H1 (cell line): ENCODE data around the gene RPP30. TPM values are rescaled to one million over a fixed set of nuclear protein-coding genes. Genes with fewer than 3 reads are reported as not detected.
"Not testable (repeated sequence)": the region's sequence is repeated elsewhere in the genome, so short reads cannot be mapped to it uniquely, and the experiment has no call there.

Source experiments
- CTCF ChIA-PET: fragments of 300-600 bp; sonication (Branson Sonifier 250); formaldehyde crosslinking; loops from one replicate; lab custom pipeline; 2021; ENCODE audit not compliant: partially characterized antibody; lab: Charles Lee
- POLR2A ChIA-PET: fragments of 300-600 bp; sonication (Branson Sonifier 250); formaldehyde crosslinking; loops from one replicate; lab custom pipeline; 2021; ENCODE audit warnings: inconsistent platforms; ENCODE audit not compliant: partially characterized antibody; lab: Charles Lee
- DNase-seq, 2 experiments: peaks; one replicate each; pipeline versions ENCODE4 v3.0.0 to v3.0.0-alpha.2; 2010 to 2022; ENCODE audit warnings: low spot score in 2 of 2, low read depth in 1 of 2, mixed read lengths in 1 of 2
- FAIRE-seq: peaks from 2 replicates; lab custom pipeline; 2011; peaks lifted over from hg19 to GRCh38; lab: Jason Lieb, UNC
- H2AFZ ChIP-seq: 2 replicates; pipeline ENCODE4 v1.8.1; 2012; ENCODE audit warnings: low read length, inconsistent platforms
- H2AK5ac ChIP-seq: 2 replicates; pipeline ENCODE4 v1.6.1; 2013; ENCODE audit warnings: low read depth, low read length
- H2BK120ac ChIP-seq: replicated peaks from 2 replicates; pipeline ENCODE3; 2013; ENCODE audit warnings: low read depth, low read length, inconsistent platforms
- H2BK12ac ChIP-seq: 2 replicates; pipeline ENCODE4 v1.6.1; 2013; ENCODE audit warnings: low read depth, low read length
- H2BK15ac ChIP-seq: 2 replicates; pipeline ENCODE4 v1.6.1; 2013; ENCODE audit warnings: low read length
- H2BK20ac ChIP-seq: 2 replicates; pipeline ENCODE4 v1.6.1; 2013; ENCODE audit warnings: low read length
- H2BK5ac ChIP-seq: 2 replicates; pipeline ENCODE4 v1.6.1; 2013; ENCODE audit warnings: low read depth, low read length
- H3K14ac ChIP-seq: 2 replicates; pipeline ENCODE4 v1.6.1; 2013; ENCODE audit warnings: inconsistent platforms; ENCODE audit not compliant: insufficient read length
- H3K18ac ChIP-seq: 2 replicates; pipeline ENCODE4 v1.6.1; 2013; ENCODE audit warnings: low read length; ENCODE audit errors: extremely low read depth
- H3K23ac ChIP-seq: 2 replicates; pipeline ENCODE4 v1.6.1; 2013; ENCODE audit warnings: inconsistent platforms; ENCODE audit not compliant: insufficient read length
- H3K23me2 ChIP-seq: 2 replicates; pipeline ENCODE4 v1.6.1; 2013; ENCODE audit warnings: low read depth, low read length
- H3K27ac ChIP-seq: 2 replicates; pipeline ENCODE4 v1.6.1; 2011; ENCODE audit warnings: low read depth, low read length, inconsistent platforms
- H3K27me3 ChIP-seq, 4 experiments: replicated peaks in 1 of 4; 1 replicate in 1 of 4; 2 replicates in 3 of 4; pipeline versions ENCODE4 v1.6.1 to v1.8.1; 2011 to 2013; ENCODE audit warnings: low read length in 3 of 4, mild to moderate bottlenecking in 3 of 4, inconsistent platforms in 2 of 4, mixed read lengths in 2 of 4, moderate library complexity in 1 of 4; ENCODE audit not compliant: control insufficient read depth in 3 of 4, insufficient read depth in 3 of 4; ENCODE audit errors: extremely low read depth in 1 of 4
- H3K36me3 ChIP-seq, 4 experiments: 2 replicates each; pipeline versions ENCODE4 v1.6.1 to v1.8.1; 2011 to 2013; ENCODE audit warnings: mild to moderate bottlenecking in 4 of 4, low read length in 3 of 4, moderate library complexity in 2 of 4, control low read depth in 1 of 4, inconsistent platforms in 1 of 4; ENCODE audit not compliant: insufficient read depth in 4 of 4, control insufficient read depth in 2 of 4
- H3K4ac ChIP-seq: replicated peaks from 2 replicates; pipeline ENCODE3; 2013; ENCODE audit warnings: low read length, low read depth, mixed read lengths, inconsistent platforms; ENCODE audit not compliant: insufficient read length
- H3K4me1 ChIP-seq, 4 experiments: replicated peaks in 1 of 4; 1 replicate in 1 of 4; 2 replicates in 3 of 4; pipeline versions ENCODE4 v1.6.1 to v1.8.1; 2011 to 2013; ENCODE audit warnings: low read length in 3 of 4, inconsistent platforms in 2 of 4, mixed read lengths in 1 of 4; ENCODE audit not compliant: insufficient read depth in 4 of 4, control insufficient read depth in 3 of 4
- H3K4me2 ChIP-seq, 2 experiments: 2 replicates each; pipeline versions ENCODE4 v1.6.1 to v1.8.1; 2011 to 2013; ENCODE audit warnings: low read depth in 2 of 2, low read length in 2 of 2, control low read depth in 1 of 2, inconsistent platforms in 1 of 2, mild to moderate bottlenecking in 1 of 2; ENCODE audit not compliant: insufficient read depth in 1 of 2
- H3K4me3 ChIP-seq, 4 experiments: fragments of 200-600, 300-600 bp in 1 of 4; sonication (generic), shearing (Covaris generic), sonication (Bioruptor Twin) in 1 of 4; 2 replicates each; pipeline versions ENCODE4 v1.5.1 to v1.8.1; 2011 to 2016; ENCODE audit warnings: low read length in 4 of 4, low read depth in 3 of 4, control low read depth in 2 of 4, inconsistent platforms in 2 of 4, mild to moderate bottlenecking in 2 of 4, mixed read lengths in 1 of 4, moderate library complexity in 1 of 4; ENCODE audit not compliant: insufficient read depth in 2 of 4; ENCODE audit errors: extremely low read depth in 1 of 4
- H3K56ac ChIP-seq: replicated peaks from 2 replicates; pipeline ENCODE3; 2013; ENCODE audit warnings: low read depth, mild to moderate bottlenecking, mixed read lengths, low read length, inconsistent platforms; ENCODE audit not compliant: insufficient read length
- H3K79me1 ChIP-seq: 2 replicates; pipeline ENCODE4 v1.6.1; 2013; ENCODE audit warnings: low read depth, low read length, control low read depth
- H3K79me2 ChIP-seq, 2 experiments: 2 replicates each; pipeline versions ENCODE4 v1.6.1 to v1.8.1; 2012 to 2013; ENCODE audit warnings: low read length in 2 of 2, mild to moderate bottlenecking in 2 of 2, inconsistent platforms in 1 of 2; ENCODE audit not compliant: insufficient read depth in 2 of 2, control insufficient read depth in 1 of 2
- H3K9ac ChIP-seq, 4 experiments: replicated peaks in 1 of 4; 1 replicate in 1 of 4; 2 replicates in 3 of 4; pipeline versions ENCODE4 v1.6.1 to v1.8.1; 2011 to 2013; ENCODE audit warnings: low read depth in 3 of 4, low read length in 3 of 4, control low read depth in 2 of 4, mild to moderate bottlenecking in 2 of 4, moderate library complexity in 2 of 4, inconsistent platforms in 1 of 4; ENCODE audit errors: extremely low read depth in 1 of 4
- H3K9me3 ChIP-seq, 2 experiments: 2 replicates each; pipeline versions ENCODE4 v1.6.1 to v1.8.1; 2012 to 2013; ENCODE audit warnings: mild to moderate bottlenecking in 2 of 2, moderate library complexity in 2 of 2, control low read depth in 1 of 2, inconsistent platforms in 1 of 2, low read depth in 1 of 2, low read length in 1 of 2, mixed read lengths in 1 of 2; ENCODE audit not compliant: insufficient read depth in 2 of 2
- H4K20me1 ChIP-seq, 2 experiments: replicated peaks in 1 of 2; 2 replicates each; pipeline versions ENCODE3 to v1.8.1; 2011 to 2013; ENCODE audit warnings: inconsistent platforms in 2 of 2, low read length in 2 of 2, mild to moderate bottlenecking in 1 of 2; ENCODE audit not compliant: insufficient read depth in 2 of 2, control insufficient read depth in 1 of 2
- H4K5ac ChIP-seq: 2 replicates; pipeline ENCODE4 v1.6.1; 2013; ENCODE audit warnings: low read length, low read depth, mixed read lengths, inconsistent platforms; ENCODE audit not compliant: insufficient read length
- H4K8ac ChIP-seq: 2 replicates; pipeline ENCODE4 v1.8.0; 2013; ENCODE audit warnings: mild to moderate bottlenecking, moderate library complexity, low read length, inconsistent platforms; ENCODE audit not compliant: insufficient read depth; ENCODE audit errors: extremely low read depth
- H4K91ac ChIP-seq: replicated peaks from 2 replicates; pipeline ENCODE3; 2013; ENCODE audit warnings: low read length, mixed read lengths, inconsistent platforms; ENCODE audit not compliant: insufficient read length
- ASH2L ChIP-seq: fragments of 200-600, 300-600 bp; sonication (generic); IDR thresholded peaks from one replicate; pipeline ENCODE4 v1.7.1; 2017; ENCODE audit warnings: low read length
- CHD1 ChIP-seq: IDR thresholded peaks from 2 replicates; pipeline ENCODE4 v1.6.1; 2012; ENCODE audit warnings: low read depth, low read length, improper control_type of control experiment
- EZH2 ChIP-seq: fragments of 200-600 bp; sonication (generic); IDR thresholded peaks from 2 replicates; pipeline ENCODE4 v1.7.1; 2012; ENCODE audit warnings: low read depth, mild to moderate bottlenecking, moderate library complexity, low read length, inconsistent platforms; ENCODE audit not compliant: severe bottlenecking
- JUND ChIP-seq: IDR thresholded peaks from 2 replicates; pipeline ENCODE4 v1.6.1; 2011; ENCODE audit warnings: mild to moderate bottlenecking, improper control_type of control experiment, low read length
- KDM4A ChIP-seq: IDR thresholded peaks from one replicate; pipeline ENCODE4 v1.7.1; 2012; ENCODE audit warnings: low read depth, mild to moderate bottlenecking, moderate library complexity, low read length, inconsistent platforms; ENCODE audit not compliant: severe bottlenecking
- RFX5 ChIP-seq: IDR thresholded peaks from 2 replicates; pipeline ENCODE4 v1.6.1; 2011; ENCODE audit warnings: low read depth, low read length, improper control_type of control experiment, borderline replicate concordance
- RXRA ChIP-seq: IDR thresholded peaks from 2 replicates; pipeline ENCODE4 v1.6.1; 2011; ENCODE audit warnings: low read depth, mild to moderate bottlenecking, low read length, moderate library complexity; ENCODE audit not compliant: insufficient read depth
- SIRT6 ChIP-seq: IDR thresholded peaks from one replicate; pipeline ENCODE4 v1.7.1; 2012; ENCODE audit warnings: low read length, inconsistent platforms
- SRF ChIP-seq: IDR thresholded peaks from 2 replicates; pipeline ENCODE4 v1.6.1; 2011; ENCODE audit warnings: mild to moderate bottlenecking, low read depth, low read length, moderate library complexity
- TAF1 ChIP-seq: IDR thresholded peaks from 2 replicates; pipeline ENCODE4 v1.6.1; 2011; ENCODE audit warnings: mild to moderate bottlenecking, low read depth, low read length
- WGBS, 2 experiments: shearing (Covaris generic) in 1 of 2; methylation state at CpG; one replicate each; pipeline versions ENCODE4 v1.1.6 to v1.1.7; 2013 to 2015; ENCODE audit warnings: low lambda C conversion rate in 2 of 2, mixed read lengths in 2 of 2, inconsistent platforms in 1 of 2, low coverage in 1 of 2, missing lambda C conversion rate in 1 of 2; ENCODE audit not compliant: insufficient replicate concordance in 2 of 2, insufficient coverage in 1 of 2, insufficient read length in 1 of 2; ENCODE audit errors: extremely low coverage in 1 of 2, missing lambda C conversion rate in 1 of 2; 5-methylcytosine and 5-hydroxymethylcytosine counted together
- polyA plus RNA-seq, 7 experiments: library from polyadenylated mRNA; depleted of rRNA in 3 of 7; stranded (reverse) in 5 of 7; unstranded in 2 of 7; fragments of >200 nt in 5 of 7; fragments of 200-250 nt in 2 of 7; gene quantifications; 1 replicate in 5 of 7; 2 replicates in 1 of 7; 4 replicates in 1 of 7; pipeline versions ENCODE4 v1.2.1 to v1.2.3, GENCODE V29; 2011 to 2013; ENCODE audit warnings: missing spikeins in 2 of 7, mixed read lengths in 2 of 7
- total RNA-seq: library from RNA; stranded (reverse); fragmentation: NEBNext Ultra II Directional; extraction: Animal tissue kit (Norgen Biotek cat#: 25700); gene quantifications from 2 replicates; pipeline ENCODE4 v1.2.1, GENCODE V29; 2021

Gene RPP30
- total and polyA plus RNA-seq, 2 of the 8 experiments (the other 6 are each of a cell fraction or from before 2014, with no cell fraction given): 38.9 to 79.7 TPM

DNA sequence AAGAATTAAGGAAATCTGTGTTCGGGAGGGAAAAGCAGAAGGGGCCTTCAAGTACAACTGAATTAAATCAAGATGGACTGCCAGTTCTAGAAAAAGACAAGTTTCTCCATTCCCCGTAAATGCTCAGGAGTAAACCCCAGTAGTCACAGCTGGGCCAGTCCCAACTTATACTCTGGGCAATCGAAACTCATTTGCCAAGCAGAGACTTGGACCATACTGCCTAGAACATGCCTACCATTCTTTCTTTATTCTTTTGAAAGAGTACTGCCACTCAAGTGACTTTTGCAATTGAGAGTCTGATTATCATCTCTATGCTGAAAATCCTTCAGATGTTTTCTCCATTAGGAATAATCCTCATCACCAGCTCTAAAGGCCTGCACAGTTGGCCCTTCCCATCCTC lies 21.4 kb downstream of the RPP30 start (continued):
- TF ChIP-seq KDM4A: no peak
- TF ChIP-seq RXRA: no peak
- no peak for TF ChIP-seq SRF
- no peak for TF ChIP-seq ASH2L
- no peak for TF ChIP-seq CHD1
- no peak for TF ChIP-seq RFX5
- TF ChIP-seq TAF1: no peak
- no peak for TF ChIP-seq EZH2
- TF ChIP-seq SIRT6: no peak
- no peak for TF ChIP-seq JUND

DNA sequence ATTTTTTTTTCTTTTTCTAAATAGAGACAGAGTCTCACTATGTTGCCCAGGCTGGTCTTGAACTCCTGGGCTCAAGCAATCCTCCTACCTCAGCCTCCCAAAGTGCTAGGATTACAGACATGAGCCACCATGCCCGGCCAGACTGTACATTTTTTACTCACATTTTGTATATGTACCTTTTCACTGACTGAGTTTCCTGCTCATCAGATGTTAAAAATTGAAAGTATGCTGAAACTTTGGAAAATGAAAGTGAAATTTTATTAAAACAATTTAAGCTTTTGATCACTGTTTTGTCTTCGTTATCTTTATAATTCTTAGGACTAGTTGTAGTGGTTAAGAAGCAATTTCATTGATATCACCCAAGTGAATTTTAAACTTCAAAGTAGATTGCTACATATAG lies 25.1 kb downstream of the RPP30 start:
- not testable (repeated sequence) for H2AFZ ChIP-seq, H4K8ac ChIP-seq, H3K4me3 ChIP-seq, H2BK15ac ChIP-seq, H3K27me3 ChIP-seq, H2BK120ac ChIP-seq, H2AK5ac ChIP-seq, H3K23ac ChIP-seq, FAIRE-seq, H3K27ac ChIP-seq, H3K79me2 ChIP-seq, H3K18ac ChIP-seq, H3K56ac ChIP-seq, H4K5ac ChIP-seq, H2BK12ac ChIP-seq, H4K91ac ChIP-seq, H4K20me1 ChIP-seq, H3K79me1 ChIP-seq, DNase-seq, H3K9me3 ChIP-seq, H3K4me2 ChIP-seq, H3K9ac ChIP-seq, H2BK20ac ChIP-seq, H3K14ac ChIP-seq, H3K4me1 ChIP-seq, H3K4ac ChIP-seq, H2BK5ac ChIP-seq, H3K23me2 ChIP-seq
- ChIA-PET POLR2A (interaction anchor here (0.6 kb wide), 1 partner anchor 278 kb away, joined by 3 read pairs; no protein-coding TSS in a partner anchor), CTCF (interaction anchor here (1.3 to 1.4 kb wide), 2 partner anchors 13 to 15 kb away, joined by 3 to 4 read pairs; no protein-coding TSS in a partner anchor)
- WGBS, 2 experiments: 92% methylated on average over 2 of the region's 2 CpGs; no CpG with 5 or more reads in 1 of the 2 experiments
- H3K36me3 ChIP-seq: peaks cover 5 to 42% (median 24%) of the 10 kb centered on the region in 4 experiments
